ENCODE measurements around the gene DHDDS.

DNA sequence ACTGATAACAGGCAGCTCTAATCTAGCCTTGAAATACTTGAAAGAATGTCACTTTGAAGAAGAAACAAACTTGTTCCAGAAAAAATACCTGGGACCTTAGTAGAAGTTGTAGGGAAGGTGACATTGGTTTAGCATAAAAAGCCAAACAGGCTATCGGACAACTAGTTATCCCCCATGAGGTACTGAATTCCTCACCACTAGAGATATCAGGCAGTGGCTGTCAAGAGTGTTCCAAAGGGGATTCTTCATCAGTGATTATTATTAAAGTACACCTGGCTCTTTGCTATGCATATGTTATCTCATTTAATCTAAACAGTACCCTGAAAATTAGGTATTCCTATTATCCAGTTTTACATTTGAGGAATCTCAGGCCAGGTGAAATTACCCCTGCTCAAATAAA, 27.0 kb downstream of the DHDDS start:
- TF ChIP-seq, protein P1, sequence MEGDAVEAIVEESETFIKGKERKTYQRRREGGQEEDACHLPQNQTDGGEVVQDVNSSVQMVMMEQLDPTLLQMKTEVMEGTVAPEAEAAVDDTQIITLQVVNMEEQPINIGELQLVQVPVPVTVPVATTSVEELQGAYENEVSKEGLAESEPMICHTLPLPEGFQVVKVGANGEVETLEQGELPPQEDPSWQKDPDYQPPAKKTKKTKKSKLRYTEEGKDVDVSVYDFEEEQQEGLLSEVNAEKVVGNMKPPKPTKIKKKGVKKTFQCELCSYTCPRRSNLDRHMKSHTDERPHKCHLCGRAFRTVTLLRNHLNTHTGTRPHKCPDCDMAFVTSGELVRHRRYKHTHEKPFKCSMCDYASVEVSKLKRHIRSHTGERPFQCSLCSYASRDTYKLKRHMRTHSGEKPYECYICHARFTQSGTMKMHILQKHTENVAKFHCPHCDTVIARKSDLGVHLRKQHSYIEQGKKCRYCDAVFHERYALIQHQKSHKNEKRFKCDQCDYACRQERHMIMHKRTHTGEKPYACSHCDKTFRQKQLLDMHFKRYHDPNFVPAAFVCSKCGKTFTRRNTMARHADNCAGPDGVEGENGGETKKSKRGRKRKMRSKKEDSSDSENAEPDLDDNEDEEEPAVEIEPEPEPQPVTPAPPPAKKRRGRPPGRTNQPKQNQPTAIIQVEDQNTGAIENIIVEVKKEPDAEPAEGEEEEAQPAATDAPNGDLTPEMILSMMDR (IDR thresholded peaks at IDR 0.05; ENCODE audit: insufficient read depth, low read depth, low read length): no peak
- TF ChIP-seq EZH2 (IDR thresholded peaks at IDR 0.05; ENCODE audit: insufficient read depth, low read length): no peak

Measured in astrocyte (in vitro differentiated cells and primary cell).